Measurements from ENCODE around the gene MEDAG.
"Not testable (repeated sequence)": the region's sequence is repeated elsewhere in the genome, so short reads cannot be mapped to it uniquely, and the experiment has no call there.

Gene MEDAG

DNA sequence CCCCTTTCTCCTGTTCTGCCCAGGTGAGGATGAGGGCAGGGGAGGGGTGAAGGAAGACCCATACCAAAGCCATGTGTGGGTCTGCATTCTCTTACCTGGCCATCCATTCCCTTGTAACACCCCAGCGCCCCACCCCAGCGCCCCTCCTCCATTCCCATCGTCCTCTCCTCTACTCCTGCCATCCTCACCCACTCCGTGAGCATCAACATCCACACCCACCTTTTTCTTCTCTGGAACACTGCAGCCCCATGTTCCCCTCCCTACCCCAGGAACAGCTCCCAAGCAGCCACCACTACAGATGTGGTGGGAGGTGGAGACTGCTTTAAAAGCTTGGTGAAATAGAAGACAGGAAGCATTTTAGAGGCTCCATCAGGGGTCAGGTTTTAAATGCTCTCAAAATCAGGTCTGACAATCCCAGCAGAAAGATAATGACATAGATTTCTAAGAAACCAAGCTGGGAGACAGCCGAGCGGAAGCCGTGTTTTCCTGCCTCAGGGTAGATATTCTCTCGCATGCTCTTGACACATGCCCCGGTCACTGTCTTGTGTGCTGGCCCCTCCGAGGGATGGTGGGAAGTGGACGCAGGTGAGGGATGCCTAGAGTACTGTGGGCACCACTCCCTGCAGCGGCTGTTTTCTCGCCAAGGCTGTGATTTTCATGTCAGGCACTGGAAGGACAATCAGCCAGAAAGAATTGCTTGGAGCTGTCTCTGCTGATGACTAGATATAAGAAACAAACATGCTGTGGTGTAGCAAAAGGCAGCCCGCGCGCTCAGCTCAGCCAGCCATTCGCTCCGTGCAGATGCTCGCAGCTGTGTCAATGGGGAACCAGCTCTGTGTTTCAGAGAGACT is 9.8 kb downstream of the MEDAG start:
- H3K27ac ChIP-seq (ENCODE audit: low read length), result no peak overlapping the region
- no peaks in the 10 kb centered on the region for H3K36me3 ChIP-seq (ENCODE audit: control insufficient read depth, low read depth, low read length)
- no peaks in the 10 kb centered on the region for H3K27me3 ChIP-seq (ENCODE audit: control insufficient read depth, insufficient read depth, low read length)
- H3K4me3 ChIP-seq (ENCODE audit: low read length), result no peak overlapping the region
- no peaks in the 10 kb centered on the region for H3K4me1 ChIP-seq (ENCODE audit: control insufficient read depth, low read depth, low read length)
- H3K9ac ChIP-seq (ENCODE audit: low read length), result no peak overlapping the region
- no peaks in the 10 kb centered on the region for H3K9me3 ChIP-seq (ENCODE audit: control insufficient read depth, low read depth, low read length)

DNA sequence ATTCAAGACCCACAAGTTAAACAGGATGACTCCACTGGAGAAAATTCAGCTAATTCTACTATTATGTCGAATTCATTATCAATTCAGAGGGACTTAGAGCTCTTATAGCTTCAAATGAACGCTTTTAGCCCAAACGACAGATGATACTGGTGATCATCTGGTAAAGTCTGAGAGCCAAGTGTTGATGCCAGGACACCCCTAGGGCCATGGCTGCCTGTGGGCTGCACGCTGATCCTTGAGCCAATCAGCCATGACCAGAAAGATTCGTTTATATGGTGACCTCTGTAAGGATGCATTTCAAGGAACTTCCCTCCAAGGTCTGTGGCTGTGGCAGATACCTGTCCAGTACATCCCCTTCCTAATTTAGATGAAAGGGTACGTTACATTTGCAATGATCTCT is 10.9 kb downstream of the MEDAG start:
- Histone ChIP-seq H3K27me3 (ENCODE audit: control insufficient read depth, insufficient read depth, low read length) (no peaks in the 10 kb centered on the region), H3K9me3 (ENCODE audit: control insufficient read depth, low read depth, low read length) (no peaks in the 10 kb centered on the region), H3K27ac (ENCODE audit: low read length) (no peak overlapping the region), H3K36me3 (ENCODE audit: control insufficient read depth, low read depth, low read length) (no peaks in the 10 kb centered on the region), H3K4me1 (ENCODE audit: control insufficient read depth, low read depth, low read length) (no peaks in the 10 kb centered on the region), H3K4me3 (ENCODE audit: low read length) (no peak overlapping the region), H3K9ac (ENCODE audit: low read length) (no peak overlapping the region)

DNA sequence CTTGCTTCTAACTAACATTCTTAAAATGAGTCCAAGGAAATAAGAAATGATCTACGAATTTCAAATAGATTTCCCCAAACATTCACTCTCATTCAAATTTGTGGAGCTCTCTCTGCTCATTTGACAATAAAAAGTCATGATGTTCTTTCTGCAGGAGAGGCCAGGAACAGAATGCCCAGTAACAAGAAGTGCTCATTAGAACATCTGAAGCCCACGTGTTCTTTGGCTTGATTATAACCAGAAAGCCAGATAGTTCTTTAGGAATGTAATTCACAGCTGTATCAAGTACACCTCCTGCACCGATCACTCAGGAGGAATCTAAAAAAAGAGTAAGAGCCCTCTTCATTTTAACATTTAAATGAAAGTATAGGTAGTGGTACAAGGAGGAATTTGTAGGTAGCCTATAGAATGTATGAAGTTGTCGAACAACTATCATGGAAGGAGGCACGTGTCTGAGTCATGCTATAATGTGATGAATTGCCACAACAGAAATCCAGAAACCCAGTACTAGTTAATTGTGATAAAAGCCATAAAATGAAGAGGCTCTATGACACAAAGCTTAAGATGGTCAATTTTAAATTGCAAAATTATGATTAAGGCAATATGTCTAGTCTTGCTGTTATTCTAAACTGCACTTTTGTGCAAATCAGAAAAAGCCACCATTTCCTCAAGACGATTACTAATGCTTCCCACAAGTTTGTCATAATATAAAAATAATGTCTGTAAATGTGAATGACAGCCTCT is 12.8 kb downstream of the MEDAG start:
- H3K9ac ChIP-seq (ENCODE audit: low read length), result no peak overlapping the region
- H3K4me1 ChIP-seq (ENCODE audit: control insufficient read depth, low read depth, low read length), result no peaks in the 10 kb centered on the region
- no peaks in the 10 kb centered on the region for H3K36me3 ChIP-seq (ENCODE audit: control insufficient read depth, low read depth, low read length)
- no peaks in the 10 kb centered on the region for H3K27me3 ChIP-seq (ENCODE audit: control insufficient read depth, insufficient read depth, low read length)
- no peak overlapping the region for H3K4me3 ChIP-seq (ENCODE audit: low read length)
- H3K27ac ChIP-seq (ENCODE audit: low read length), result no peak overlapping the region
- no peaks in the 10 kb centered on the region for H3K9me3 ChIP-seq (ENCODE audit: control insufficient read depth, low read depth, low read length)

- Histone ChIP-seq H3K27ac (ENCODE audit: low read length) (no peak overlapping the region), H3K27me3 (ENCODE audit: control insufficient read depth, insufficient read depth, low read length) (no peaks in the 10 kb centered on the region), H3K9ac (ENCODE audit: low read length) (no peak overlapping the region), H3K4me1 (ENCODE audit: control insufficient read depth, low read depth, low read length) (no peaks in the 10 kb centered on the region), H3K4me3 (ENCODE audit: low read length) (no peak overlapping the region), H3K36me3 (ENCODE audit: control insufficient read depth, low read depth, low read length) (no peaks in the 10 kb centered on the region), H3K9me3 (ENCODE audit: control insufficient read depth, low read depth, low read length) (no peaks in the 10 kb centered on the region)
Measured at GRCh38 chr13:30920162-30920909, 14.3 kb downstream of the MEDAG start.

- Histone ChIP-seq H3K27me3 (ENCODE audit: control insufficient read depth, insufficient read depth, low read length) (no peaks in the 10 kb centered on the region), H3K27ac (ENCODE audit: low read length) (no peak overlapping the region), H3K4me1 (ENCODE audit: control insufficient read depth, low read depth, low read length) (peaks cover 3% of the 10 kb centered on the region), H3K9ac (ENCODE audit: low read length) (no peak overlapping the region), H3K36me3 (ENCODE audit: control insufficient read depth, low read depth, low read length) (no peaks in the 10 kb centered on the region), H3K9me3 (ENCODE audit: control insufficient read depth, low read depth, low read length) (no peaks in the 10 kb centered on the region), H3K4me3 (ENCODE audit: low read length) (no peak overlapping the region)
Measured at GRCh38 chr13:30923418-30923817, 17.3 kb downstream of the MEDAG start.

GRCh38 chr13:30924721-30925120 is 18.6 kb downstream of the MEDAG start:
- no peak overlapping the region for H3K27ac ChIP-seq (ENCODE audit: low read length)
- no peaks in the 10 kb centered on the region for H3K9me3 ChIP-seq (ENCODE audit: control insufficient read depth, low read depth, low read length)
- H3K36me3 ChIP-seq (ENCODE audit: control insufficient read depth, low read depth, low read length), result no peaks in the 10 kb centered on the region
- H3K4me1 ChIP-seq (ENCODE audit: control insufficient read depth, low read depth, low read length), result peaks cover 3% of the 10 kb centered on the region
- no peak overlapping the region for H3K9ac ChIP-seq (ENCODE audit: low read length)
- H3K4me3 ChIP-seq (ENCODE audit: low read length), result no peak overlapping the region
- no peaks in the 10 kb centered on the region for H3K27me3 ChIP-seq (ENCODE audit: control insufficient read depth, insufficient read depth, low read length)

GRCh38 chr13:30925429-30925828 is 19.4 kb downstream of the MEDAG start:
- H3K27me3 ChIP-seq (ENCODE audit: control insufficient read depth, insufficient read depth, low read length), result no peaks in the 10 kb centered on the region
- H3K36me3 ChIP-seq (ENCODE audit: control insufficient read depth, low read depth, low read length), result no peaks in the 10 kb centered on the region
- no peak overlapping the region for H3K9ac ChIP-seq (ENCODE audit: low read length)
- no peak overlapping the region for H3K4me3 ChIP-seq (ENCODE audit: low read length)
- no peak overlapping the region for H3K27ac ChIP-seq (ENCODE audit: low read length)
- peaks cover 3% of the 10 kb centered on the region for H3K4me1 ChIP-seq (ENCODE audit: control insufficient read depth, low read depth, low read length)
- H3K9me3 ChIP-seq (ENCODE audit: control insufficient read depth, low read depth, low read length), result no peaks in the 10 kb centered on the region

DNA sequence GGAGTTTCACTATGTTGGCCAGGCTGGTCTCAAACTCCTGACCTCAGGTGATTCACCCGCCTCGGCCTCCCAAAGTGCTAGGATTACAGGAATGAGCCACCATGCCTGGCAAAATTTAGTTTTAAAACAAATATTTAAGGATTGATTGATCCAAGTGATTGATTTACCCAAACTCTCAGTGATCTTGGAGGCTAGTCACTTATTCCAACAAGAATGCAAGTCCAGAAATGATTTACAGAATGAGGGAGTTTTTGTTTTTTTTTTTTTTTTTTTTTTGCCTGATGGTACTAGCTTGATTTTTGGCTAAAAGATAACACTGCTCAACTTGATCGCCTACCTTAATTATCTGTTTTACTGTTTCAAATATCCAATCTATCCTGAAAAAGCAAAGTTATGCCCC is 20.7 kb downstream of the MEDAG start:
- H3K4me1 ChIP-seq (ENCODE audit: control insufficient read depth, low read depth, low read length), result peaks cover 3% of the 10 kb centered on the region
- no peak overlapping the region for H3K27ac ChIP-seq (ENCODE audit: low read length)
- H3K9ac ChIP-seq (ENCODE audit: low read length), result no peak overlapping the region
- H3K4me3 ChIP-seq (ENCODE audit: low read length), result no peak overlapping the region
- H3K27me3 ChIP-seq (ENCODE audit: control insufficient read depth, insufficient read depth, low read length), result peaks cover 5% of the 10 kb centered on the region
- no peaks in the 10 kb centered on the region for H3K9me3 ChIP-seq (ENCODE audit: control insufficient read depth, low read depth, low read length)
- no peaks in the 10 kb centered on the region for H3K36me3 ChIP-seq (ENCODE audit: control insufficient read depth, low read depth, low read length)

DNA sequence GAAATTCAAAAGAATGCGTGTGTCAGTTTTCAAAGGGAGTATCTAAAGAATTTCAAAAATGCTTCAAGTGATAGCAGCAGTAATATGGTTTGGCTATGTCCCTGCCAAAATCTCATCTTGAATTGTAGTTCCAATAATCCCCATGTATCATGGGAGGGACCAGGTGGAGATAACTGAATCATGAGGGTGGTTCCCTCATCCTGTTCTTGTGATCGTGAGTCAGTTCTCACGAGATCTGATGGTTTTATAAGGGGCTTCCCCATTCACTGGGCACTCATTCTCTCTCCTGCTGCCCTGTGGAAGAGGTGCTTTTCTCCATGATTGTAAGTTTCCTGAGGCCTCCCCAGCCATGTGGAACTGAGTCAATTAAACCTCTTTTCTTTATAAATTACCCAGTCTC is 21.1 kb downstream of the MEDAG start:
- H3K9ac ChIP-seq (ENCODE audit: low read length); H3K4me1 ChIP-seq (ENCODE audit: control insufficient read depth, low read depth, low read length); H3K36me3 ChIP-seq (ENCODE audit: control insufficient read depth, low read depth, low read length); H3K27me3 ChIP-seq (ENCODE audit: control insufficient read depth, insufficient read depth, low read length); H3K27ac ChIP-seq (ENCODE audit: low read length); H3K9me3 ChIP-seq (ENCODE audit: control insufficient read depth, low read depth, low read length); H3K4me3 ChIP-seq (ENCODE audit: low read length): not testable (repeated sequence)

- Histone ChIP-seq H3K9ac (ENCODE audit: low read length) (no peak overlapping the region), H3K4me1 (ENCODE audit: control insufficient read depth, low read depth, low read length) (peaks cover 7% of the 10 kb centered on the region), H3K27ac (ENCODE audit: low read length) (no peak overlapping the region), H3K27me3 (ENCODE audit: control insufficient read depth, insufficient read depth, low read length) (peaks cover 12% of the 10 kb centered on the region), H3K9me3 (ENCODE audit: control insufficient read depth, low read depth, low read length) (no peaks in the 10 kb centered on the region), H3K36me3 (ENCODE audit: control insufficient read depth, low read depth, low read length) (no peaks in the 10 kb centered on the region), H3K4me3 (ENCODE audit: low read length) (no peak overlapping the region)
Measured at GRCh38 chr13:30927595-30927994, 21.5 kb downstream of the MEDAG start.

GRCh38 chr13:30928978-30929377 is 22.9 kb downstream of the MEDAG start:
- no peak overlapping the region for H3K4me3 ChIP-seq (ENCODE audit: low read length)

More at GRCh38 chr13:30928978-30929377, 22.9 kb downstream of the MEDAG start:
- Histone ChIP-seq H3K27ac (ENCODE audit: low read length) (no peak overlapping the region), H3K9me3 (ENCODE audit: control insufficient read depth, low read depth, low read length) (no peaks in the 10 kb centered on the region), H3K9ac (ENCODE audit: low read length) (no peak overlapping the region), H3K4me1 (ENCODE audit: control insufficient read depth, low read depth, low read length) (peaks cover 15% of the 10 kb centered on the region), H3K36me3 (ENCODE audit: control insufficient read depth, low read depth, low read length) (no peaks in the 10 kb centered on the region), H3K27me3 (ENCODE audit: control insufficient read depth, insufficient read depth, low read length) (peaks cover 26% of the 10 kb centered on the region)
